Keratinocyte (primary cell): ENCODE results near the gene ACBD6.

ENCODE experiments used
- EZH2 ChIP-seq: IDR thresholded peaks from one replicate; pipeline ENCODE4 v1.6.1; 2012; ENCODE audit warnings: inconsistent platforms, mild to moderate bottlenecking, low read length, moderate library complexity
- TF ChIP-seq, protein P1 (sequence below), 3 experiments: IDR thresholded peaks in 1 of 3; conservative IDR thresholded peaks in 1 of 3; optimal IDR thresholded peaks in 1 of 3; 2 replicates in 2 of 3; 3 replicates in 1 of 3; pipeline versions ENCODE3 to v1.5.1; 2011; ENCODE audit warnings: low read length in 3 of 3, mild to moderate bottlenecking in 3 of 3, moderate library complexity in 2 of 3, control low read depth in 1 of 3, inconsistent platforms in 1 of 3; ENCODE audit not compliant: insufficient read depth in 2 of 3; ENCODE audit errors: extremely low read depth in 1 of 3

DNA sequence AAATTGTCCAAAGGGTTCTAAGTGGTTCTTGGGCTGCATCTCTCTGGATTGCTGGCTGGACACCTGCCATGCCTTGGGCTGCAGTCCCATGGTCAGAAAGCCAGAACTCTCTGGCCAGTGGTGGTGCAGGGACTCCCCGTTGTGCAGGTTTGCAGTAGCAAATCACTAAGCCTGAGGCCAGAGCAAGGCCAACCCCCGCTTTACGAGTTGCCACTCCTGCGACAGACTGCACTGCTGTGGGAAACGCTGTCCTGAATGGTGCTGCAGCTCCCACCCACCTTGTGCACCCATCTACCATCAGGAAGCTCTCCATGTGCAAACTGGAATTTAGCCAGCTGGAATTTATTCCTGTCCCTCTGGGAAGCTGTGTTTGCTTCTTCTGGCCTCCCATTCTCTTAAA is 226.7 kb downstream of the ACBD6 start:
- TF ChIP-seq, protein P1, sequence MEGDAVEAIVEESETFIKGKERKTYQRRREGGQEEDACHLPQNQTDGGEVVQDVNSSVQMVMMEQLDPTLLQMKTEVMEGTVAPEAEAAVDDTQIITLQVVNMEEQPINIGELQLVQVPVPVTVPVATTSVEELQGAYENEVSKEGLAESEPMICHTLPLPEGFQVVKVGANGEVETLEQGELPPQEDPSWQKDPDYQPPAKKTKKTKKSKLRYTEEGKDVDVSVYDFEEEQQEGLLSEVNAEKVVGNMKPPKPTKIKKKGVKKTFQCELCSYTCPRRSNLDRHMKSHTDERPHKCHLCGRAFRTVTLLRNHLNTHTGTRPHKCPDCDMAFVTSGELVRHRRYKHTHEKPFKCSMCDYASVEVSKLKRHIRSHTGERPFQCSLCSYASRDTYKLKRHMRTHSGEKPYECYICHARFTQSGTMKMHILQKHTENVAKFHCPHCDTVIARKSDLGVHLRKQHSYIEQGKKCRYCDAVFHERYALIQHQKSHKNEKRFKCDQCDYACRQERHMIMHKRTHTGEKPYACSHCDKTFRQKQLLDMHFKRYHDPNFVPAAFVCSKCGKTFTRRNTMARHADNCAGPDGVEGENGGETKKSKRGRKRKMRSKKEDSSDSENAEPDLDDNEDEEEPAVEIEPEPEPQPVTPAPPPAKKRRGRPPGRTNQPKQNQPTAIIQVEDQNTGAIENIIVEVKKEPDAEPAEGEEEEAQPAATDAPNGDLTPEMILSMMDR (optimal IDR thresholded peaks at IDR 0.05 in 1 of 3, IDR thresholded peaks at IDR 0.05 in 1 of 3, conservative IDR thresholded peaks at IDR 0.05 in 1 of 3; ENCODE audit: extremely low read depth in 1 of 3, insufficient read depth in 2 of 3, low read length in 3 of 3), result no peak
- TF ChIP-seq EZH2, result no peak
